Activated T-cell treated with anti-CD3 and anti-CD28 coated beads, Interleukin-2, amount 50 U/mL, for 1 hour (primary cell): ENCODE results near the gene ACSF2.
"Not testable (repeated sequence)": the region's sequence is repeated elsewhere in the genome, so short reads cannot be mapped to it uniquely, and the experiment has no call there.

Experiments
- DNase-seq: peaks from one replicate; pipeline ENCODE4 v3.0.0-alpha.2; 2020

The ACSF2 gene

GRCh38 chr17:50412188-50412732 lies 13.8 kb upstream of the ACSF2 start:
- no peak for DNase-seq

GRCh38 chr17:50414808-50415207 lies 11.2 kb upstream of the ACSF2 start:
- DNase-seq = no peak

- not testable (repeated sequence) for DNase-seq
Observed at GRCh38 chr17:50419577-50419976, 6.4 kb upstream of the ACSF2 start.

GRCh38 chr17:50420419-50421112 lies 5.5 kb upstream of the ACSF2 start:
- DNase-seq = no peak

GRCh38 chr17:50421308-50422051 lies 4.5 kb upstream of the ACSF2 start:
- DNase-seq = no peak

GRCh38 chr17:50422738-50423137 lies 3.3 kb upstream of the ACSF2 start:
- no peak for DNase-seq

- no peak for DNase-seq
Observed at GRCh38 chr17:50423553-50424159, 2.4 kb upstream of the ACSF2 start.

- no peak for DNase-seq
Observed at GRCh38 chr17:50424246-50424995, 1.6 kb upstream of the ACSF2 start.

GRCh38 chr17:50424996-50425681 lies 879 bp upstream of the ACSF2 start:
- DNase-seq = no peak

- DNase-seq = no peak
Observed at GRCh38 chr17:50426472-50426782, 409 bp downstream of the ACSF2 start.

- DNase-seq = peak; percentile 33
Observed at GRCh38 chr17:50426814-50427787, 1.1 kb downstream of the ACSF2 start.

GRCh38 chr17:50428126-50428525 lies 2.1 kb downstream of the ACSF2 start:
- not testable (repeated sequence) for DNase-seq

GRCh38 chr17:50428831-50429424 lies 2.9 kb downstream of the ACSF2 start:
- DNase-seq = no peak

- no peak for DNase-seq
Observed at GRCh38 chr17:50429793-50430192, 3.8 kb downstream of the ACSF2 start.

GRCh38 chr17:50430821-50431618 lies 5.0 kb downstream of the ACSF2 start:
- DNase-seq = no peak

GRCh38 chr17:50432125-50432762 lies 6.2 kb downstream of the ACSF2 start:
- DNase-seq = no peak

- no peak for DNase-seq
Observed at GRCh38 chr17:50437409-50437808, 11.4 kb downstream of the ACSF2 start.

- DNase-seq = no peak
Observed at GRCh38 chr17:50439008-50439407, 13.0 kb downstream of the ACSF2 start.

GRCh38 chr17:50440172-50440837 lies 14.3 kb downstream of the ACSF2 start:
- DNase-seq = no peak
